Pulmonary artery endothelial cell (primary cell): ENCODE measurements around the gene CDH4. TPM values are rescaled to one million over a fixed set of nuclear protein-coding genes. Genes with fewer than 3 reads are reported as not detected.

ENCODE experiments used
- DNase-seq: peaks from one replicate; pipeline ENCODE4 v3.0.0-alpha.2; 2011; ENCODE audit warnings: low read depth, low spot score
- total RNA-seq: library from RNA; depleted of rRNA; stranded (reverse); fragments of >200 nt; gene quantifications from 2 replicates; pipeline ENCODE4 v1.2.3, GENCODE V29; 2014

CDH4 gene
- total RNA-seq, 1 donor from 2014 or later: 7.5 TPM

- DNase-seq: no peak
Measured at GRCh38 chr20:61625246-61625645, 373.2 kb downstream of the CDH4 start.

DNA sequence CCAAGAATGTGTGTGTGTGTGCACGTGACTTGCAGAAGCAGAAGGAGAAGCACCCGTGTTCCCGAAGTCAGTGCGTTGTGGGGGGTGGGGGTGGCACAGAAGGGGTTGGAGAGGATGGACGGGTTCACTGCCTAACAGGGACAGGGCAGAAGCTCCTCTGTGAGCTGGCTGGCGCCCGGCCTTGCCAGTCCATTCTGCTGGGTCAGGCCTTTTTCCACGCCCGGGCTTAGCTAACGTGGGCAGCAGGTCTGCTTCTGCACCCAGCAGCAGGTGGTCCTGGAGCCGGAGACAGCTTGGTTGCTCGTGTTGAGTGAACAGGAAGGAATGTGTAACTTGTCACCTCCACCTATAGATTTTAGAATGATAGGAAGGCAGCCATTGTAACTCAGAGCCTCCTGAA, 374.4 kb downstream of the CDH4 start:
- DNase-seq: no peak

- no peak for DNase-seq
Measured at GRCh38 chr20:61627791-61628415, 375.8 kb downstream of the CDH4 start.

DNA sequence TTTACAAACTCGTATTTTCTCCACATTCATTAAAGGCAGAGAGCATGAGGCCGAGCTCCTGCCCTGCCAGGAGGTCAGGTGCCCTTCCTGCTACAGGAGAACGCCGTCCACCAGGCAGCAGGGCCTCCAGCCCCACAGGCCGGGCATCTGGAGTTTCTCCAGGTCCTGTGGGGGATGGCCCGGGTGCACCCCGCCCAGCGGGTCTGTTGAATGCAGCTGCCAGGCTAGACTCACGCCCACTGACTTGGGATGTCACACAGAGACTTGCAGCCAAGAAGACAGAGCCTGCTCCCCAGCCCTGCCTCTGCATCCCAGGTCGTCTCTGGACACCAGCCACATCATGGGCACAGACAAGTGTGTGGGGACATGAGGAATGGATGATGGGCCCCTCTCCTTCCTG, 376.4 kb downstream of the CDH4 start:
- no peak for DNase-seq

GRCh38 chr20:61628901-61629601, 377.0 kb downstream of the CDH4 start:
- DNase-seq: no peak

DNA sequence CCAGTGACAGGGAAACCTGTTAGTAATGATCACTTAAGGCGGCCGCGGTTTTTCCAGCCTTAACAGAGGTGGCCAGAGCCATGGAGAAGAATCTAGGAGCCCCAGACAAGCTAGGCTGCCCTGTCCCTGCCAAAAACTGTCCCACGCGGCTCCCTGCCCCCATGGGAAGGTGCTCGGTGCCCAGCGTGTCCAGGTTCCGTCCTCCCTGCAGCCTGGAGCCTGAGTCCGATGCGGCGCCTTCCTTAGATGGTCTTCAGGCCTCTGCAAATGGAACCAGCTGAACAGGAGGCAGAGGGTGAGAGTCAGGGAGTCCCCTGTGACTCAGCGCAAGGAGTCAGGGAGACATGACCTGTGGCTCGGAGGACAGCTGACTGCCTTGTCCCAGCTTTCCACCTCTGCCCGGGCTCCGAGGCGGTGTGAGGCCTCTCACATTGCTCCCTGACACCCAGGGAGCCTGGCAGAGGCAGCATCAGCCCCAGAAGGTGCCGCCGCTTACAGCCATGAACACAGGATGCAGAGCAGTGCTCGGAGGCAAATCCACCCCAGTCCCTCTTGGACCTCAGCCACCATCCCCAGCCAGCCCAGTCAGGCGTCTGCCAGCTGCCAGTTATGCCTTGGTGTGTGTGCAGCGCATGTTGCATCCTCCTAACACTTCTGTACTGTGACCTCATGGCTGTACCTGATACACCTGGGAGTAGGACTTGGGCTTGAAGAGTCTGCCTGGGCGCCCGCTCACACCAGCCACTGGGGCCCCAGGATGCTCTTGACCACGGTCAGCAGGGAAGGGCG, 377.7 kb downstream of the CDH4 start:
- DNase-seq: no peak

- DNase-seq: no peak
Measured at GRCh38 chr20:61630391-61630650, 378.3 kb downstream of the CDH4 start.

GRCh38 chr20:61630816-61631215, 378.8 kb downstream of the CDH4 start:
- no peak for DNase-seq

GRCh38 chr20:61631751-61632150, 379.7 kb downstream of the CDH4 start:
- DNase-seq: no peak

- DNase-seq: no peak
Measured at GRCh38 chr20:61633004-61633403, 380.9 kb downstream of the CDH4 start.

DNA sequence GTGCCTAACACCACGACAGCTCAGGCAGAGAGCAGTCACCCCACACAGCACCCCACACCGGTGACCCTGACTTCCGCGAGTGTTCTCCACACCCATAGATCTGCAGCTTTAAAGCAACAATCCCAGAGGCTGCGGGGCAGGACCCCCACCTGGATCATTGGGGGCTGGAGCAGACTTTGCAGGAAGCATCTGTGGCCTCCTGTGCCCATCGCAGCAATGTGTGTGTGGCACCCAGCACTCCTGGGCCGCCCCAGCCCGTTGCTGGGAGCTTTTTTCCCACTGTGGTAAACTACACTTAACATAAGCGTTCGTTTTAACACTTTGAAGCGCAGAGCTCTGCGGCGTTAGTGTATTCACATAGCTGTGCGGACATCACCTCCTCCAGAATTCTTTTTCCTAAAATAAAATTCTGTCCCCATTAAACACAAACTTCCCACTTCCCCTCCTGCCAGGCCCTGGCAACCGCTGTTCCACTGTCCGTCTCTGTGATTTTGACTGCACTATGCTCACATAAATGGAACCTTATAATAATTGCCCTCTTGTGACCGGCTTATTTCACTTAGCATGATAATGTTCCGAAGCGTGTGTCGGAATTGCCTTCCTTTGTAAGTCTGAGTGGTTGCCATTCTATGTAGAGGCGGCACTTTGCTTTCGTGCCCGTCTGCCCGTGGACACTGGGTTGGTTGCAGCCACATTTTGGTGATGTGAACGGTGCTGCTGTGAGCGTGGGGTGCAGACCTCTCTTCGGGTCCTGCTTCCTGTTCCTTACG, 382.5 kb downstream of the CDH4 start:
- DNase-seq: no peak

- no peak for DNase-seq
Measured at GRCh38 chr20:61635721-61636455, 383.8 kb downstream of the CDH4 start.

DNA sequence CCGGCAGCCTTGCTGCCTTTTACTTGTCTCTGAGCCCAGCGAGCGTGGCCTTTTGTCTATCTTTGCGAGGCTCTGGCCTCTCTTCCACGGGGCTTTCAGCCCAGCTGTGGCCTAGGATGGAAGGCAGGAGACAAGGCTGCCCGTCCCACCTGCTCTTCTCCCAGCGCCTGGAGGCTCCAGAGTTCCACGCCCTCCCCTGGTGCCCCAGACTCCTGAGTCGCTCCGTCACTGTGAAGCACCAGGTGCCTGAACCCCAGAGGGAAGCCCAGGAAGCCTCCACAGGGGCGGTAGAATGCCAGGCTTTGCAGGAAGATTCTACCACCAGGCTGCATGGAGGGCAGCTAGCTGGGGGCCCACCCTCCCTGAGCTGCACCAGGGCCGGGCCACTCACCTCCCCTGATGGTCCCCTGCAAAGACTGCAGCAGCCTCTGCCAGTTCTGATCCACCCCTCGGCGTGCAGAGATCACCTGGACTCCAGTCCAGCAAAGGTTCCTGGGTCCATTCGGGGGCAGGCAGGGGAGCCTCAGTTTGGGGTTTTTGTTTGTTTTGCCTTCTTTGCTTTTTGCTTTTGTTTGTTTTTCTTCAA, 384.6 kb downstream of the CDH4 start:
- no peak for DNase-seq

DNA sequence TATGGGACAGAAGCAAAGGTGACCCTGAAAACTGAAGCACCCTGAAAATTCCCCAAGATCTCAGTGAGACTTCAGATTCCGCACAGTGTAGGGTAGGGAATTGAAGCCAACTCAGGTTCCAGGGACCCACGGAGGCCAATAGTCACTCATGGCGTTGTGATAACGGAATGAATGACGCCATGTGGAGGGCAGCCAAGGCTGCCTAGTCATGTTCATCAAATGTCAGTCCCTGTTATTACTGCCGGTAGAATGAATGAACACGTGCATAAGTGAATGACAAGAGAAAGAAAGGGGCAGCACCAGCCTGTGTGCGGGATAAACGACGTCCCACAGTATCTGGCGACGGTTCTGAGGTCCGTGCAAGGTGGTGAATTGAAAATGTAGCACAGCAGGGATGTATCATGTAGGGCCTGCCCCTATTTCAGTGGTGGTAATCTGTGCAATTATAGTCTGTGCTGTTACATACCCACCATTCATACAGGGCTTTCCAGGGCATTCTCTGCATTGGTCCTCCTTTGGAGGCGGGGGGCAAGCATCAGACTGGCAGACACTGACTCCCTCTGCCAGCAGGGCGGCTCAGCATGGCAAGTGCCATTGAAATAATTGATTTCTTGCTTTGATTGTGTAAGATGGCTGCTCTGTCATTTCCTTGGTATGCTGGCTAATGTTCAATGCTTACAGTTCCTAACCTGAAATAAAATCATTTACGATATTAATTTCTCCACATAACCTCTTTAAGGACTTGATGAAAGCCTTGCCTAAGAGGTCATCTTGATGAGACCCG, 386.9 kb downstream of the CDH4 start:
- no peak for DNase-seq

GRCh38 chr20:61640131-61640870, 388.2 kb downstream of the CDH4 start:
- DNase-seq: no peak

- no peak for DNase-seq
Measured at GRCh38 chr20:61640871-61641245, 388.8 kb downstream of the CDH4 start.

- DNase-seq: no peak
Measured at GRCh38 chr20:61643656-61644377, 391.8 kb downstream of the CDH4 start.

DNA sequence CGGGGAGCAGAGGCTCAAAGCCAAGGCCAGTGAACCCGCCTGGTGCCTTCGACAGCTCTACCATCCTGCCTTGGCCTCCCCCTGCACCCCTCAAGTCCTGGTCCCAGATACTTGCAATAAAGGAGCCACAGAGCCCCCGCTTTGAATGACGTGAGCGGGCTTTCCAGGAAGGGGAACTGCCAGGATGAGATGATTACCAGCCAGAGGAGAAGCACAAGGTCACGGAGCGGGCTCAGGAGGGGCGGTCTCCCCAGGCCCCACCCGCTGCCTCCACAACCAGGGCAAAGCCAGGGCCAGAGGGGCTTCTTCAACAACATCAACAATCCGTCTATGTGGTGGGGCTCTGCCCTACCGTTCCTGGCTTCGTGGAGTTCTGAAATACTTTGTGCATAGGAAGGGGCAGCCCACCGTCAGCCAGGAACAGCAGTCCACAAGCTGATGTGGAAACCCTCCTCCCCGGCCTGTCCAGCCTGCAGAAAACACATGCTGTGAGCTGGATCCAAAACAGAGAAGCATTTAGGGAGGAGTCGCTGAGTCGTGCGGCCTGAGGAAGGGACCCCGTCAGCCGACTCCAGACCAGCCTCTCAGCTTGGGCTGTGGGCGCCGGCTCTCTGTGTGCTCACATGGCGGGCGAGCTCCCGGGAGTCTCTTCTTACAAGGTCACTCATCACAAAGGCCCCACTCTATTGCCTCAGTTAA, 392.5 kb downstream of the CDH4 start:
- no peak for DNase-seq
